ENCODE data around the gene RBM47.

The RBM47 gene

GRCh38 chr4:40458683-40459082 lies 171.0 kb downstream of the RBM47 start:
- H3K27ac ChIP-seq, result no peak overlapping the region
- H3K27me3 ChIP-seq (ENCODE audit: insufficient read depth, low read depth), result no peaks in the 10 kb centered on the region
- no peak overlapping the region for H2AFZ ChIP-seq (ENCODE audit: low read depth)
- H3K36me3 ChIP-seq (ENCODE audit: insufficient read depth), result no peaks in the 10 kb centered on the region
- H3K4me1 ChIP-seq (ENCODE audit: low read depth, poor library complexity, severe bottlenecking), result peaks cover 21% of the 10 kb centered on the region
- no peak overlapping the region for H3K4me2 ChIP-seq
- no peaks in the 10 kb centered on the region for H4K20me1 ChIP-seq (ENCODE audit: insufficient read depth)
- H3K79me2 ChIP-seq (ENCODE audit: insufficient read depth, low read depth), result no peaks in the 10 kb centered on the region
- H3K4me3 ChIP-seq (IDR thresholded peaks at IDR 0.05; ENCODE audit: insufficient read depth, low read depth, low read length), result no peak overlapping the region
- H3K9ac ChIP-seq, result no peak overlapping the region
- no peak for TF ChIP-seq CTCF (conservative IDR thresholded peaks at IDR 0.05; ENCODE audit: low read depth, low read length)

GRCh38 chr4:40458109-40458508 lies 171.6 kb downstream of the RBM47 start:
- no peak overlapping the region for H3K9ac ChIP-seq

GRCh38 chr4:40455340-40455902 lies 174.2 kb downstream of the RBM47 start:
- H3K27me3 ChIP-seq (ENCODE audit: insufficient read depth, low read depth), result no peaks in the 10 kb centered on the region
- no peak for TF ChIP-seq CTCF (conservative IDR thresholded peaks at IDR 0.05; ENCODE audit: low read depth, low read length)
- no peak overlapping the region for H3K9ac ChIP-seq
- H3K36me3 ChIP-seq (ENCODE audit: insufficient read depth), result no peaks in the 10 kb centered on the region
- H3K4me3 ChIP-seq (IDR thresholded peaks at IDR 0.05; ENCODE audit: insufficient read depth, low read depth, low read length), result no peak overlapping the region
- no peak overlapping the region for H3K4me2 ChIP-seq
- H3K79me2 ChIP-seq (ENCODE audit: insufficient read depth, low read depth), result no peaks in the 10 kb centered on the region
- no peak overlapping the region for H2AFZ ChIP-seq (ENCODE audit: low read depth)
- peaks cover 32% of the 10 kb centered on the region for H3K4me1 ChIP-seq (ENCODE audit: low read depth, poor library complexity, severe bottlenecking)
- no peak overlapping the region for H3K27ac ChIP-seq
- H4K20me1 ChIP-seq (ENCODE audit: insufficient read depth), result no peaks in the 10 kb centered on the region

More at GRCh38 chr4:40458109-40458508, 171.6 kb downstream of the RBM47 start:
- H3K4me3 ChIP-seq (IDR thresholded peaks at IDR 0.05; ENCODE audit: insufficient read depth, low read depth, low read length), result no peak overlapping the region
- H3K4me1 ChIP-seq (ENCODE audit: low read depth, poor library complexity, severe bottlenecking), result peaks cover 21% of the 10 kb centered on the region
- H3K4me2 ChIP-seq, result no peak overlapping the region
- no peaks in the 10 kb centered on the region for H3K79me2 ChIP-seq (ENCODE audit: insufficient read depth, low read depth)
- H2AFZ ChIP-seq (ENCODE audit: low read depth), result no peak overlapping the region
- no peaks in the 10 kb centered on the region for H3K27me3 ChIP-seq (ENCODE audit: insufficient read depth, low read depth)
- no peaks in the 10 kb centered on the region for H3K36me3 ChIP-seq (ENCODE audit: insufficient read depth)
- H4K20me1 ChIP-seq (ENCODE audit: insufficient read depth), result no peaks in the 10 kb centered on the region
- no peak overlapping the region for H3K27ac ChIP-seq
- no peak for TF ChIP-seq CTCF (conservative IDR thresholded peaks at IDR 0.05; ENCODE audit: low read depth, low read length)

- peaks cover 38% of the 10 kb centered on the region for H3K4me1 ChIP-seq (ENCODE audit: low read depth, poor library complexity, severe bottlenecking)
- H3K4me2 ChIP-seq, result no peak overlapping the region
- H4K20me1 ChIP-seq (ENCODE audit: insufficient read depth), result no peaks in the 10 kb centered on the region
- H3K27ac ChIP-seq, result no peak overlapping the region
- H2AFZ ChIP-seq (ENCODE audit: low read depth), result no peak overlapping the region
- H3K36me3 ChIP-seq (ENCODE audit: insufficient read depth), result no peaks in the 10 kb centered on the region
- no peak for TF ChIP-seq CTCF (conservative IDR thresholded peaks at IDR 0.05; ENCODE audit: low read depth, low read length)
- no peak overlapping the region for H3K4me3 ChIP-seq (IDR thresholded peaks at IDR 0.05; ENCODE audit: insufficient read depth, low read depth, low read length)
- no peak overlapping the region for H3K9ac ChIP-seq
- no peaks in the 10 kb centered on the region for H3K27me3 ChIP-seq (ENCODE audit: insufficient read depth, low read depth)
- no peaks in the 10 kb centered on the region for H3K79me2 ChIP-seq (ENCODE audit: insufficient read depth, low read depth)
Observed at GRCh38 chr4:40454816-40455215, 174.8 kb downstream of the RBM47 start.
